PC-9 (cell line): ENCODE measurements around the gene ARHGEF12. TPM values are rescaled to one million over a fixed set of nuclear protein-coding genes. Genes with fewer than 3 reads are reported as not detected.

Source experiments
- BruUV-seq: library from RNA; stranded (reverse); fragments of 400-500 nt; replicated peaks from 2 replicates; lab custom pipeline; 2021; lab: Mats Ljungman, UMichigan
- CTCF ChIA-PET: fragments of 300-600 bp; sonication (Branson Sonifier 250); formaldehyde crosslinking; loops from one replicate; lab custom pipeline; 2022; ENCODE audit warnings: antibody characterized with exemption; lab: Charles Lee
- POLR2A ChIA-PET: fragments of 300-600 bp; sonication (Branson Sonifier 250); formaldehyde crosslinking; loops from one replicate; lab custom pipeline; 2022; ENCODE audit warnings: antibody characterized with exemption; ENCODE audit not compliant: unreplicated experiment; lab: Charles Lee
- DNase-seq, 2 experiments: peaks; one replicate each; pipeline versions ENCODE4 v3.0.0 to v3.0.0-alpha.2; 2015 to 2022; ENCODE audit warnings: mixed read lengths in 1 of 2
- H2AFZ ChIP-seq: fragments of 200-600 bp; sonication (generic); 2 replicates; pipeline ENCODE4 v1.8.1; 2017; ENCODE audit warnings: antibody characterized with exemption
- H3F3A ChIP-seq: fragments of 200-600 bp; sonication (generic); 2 replicates; pipeline ENCODE4 v1.8.1; 2017; ENCODE audit warnings: antibody characterized with exemption, mild to moderate bottlenecking, low read depth; ENCODE audit not compliant: insufficient read depth
- H3K27ac ChIP-seq: fragments of 200-600 bp; sonication (generic); 2 replicates; pipeline ENCODE4 v1.6.1; 2016; ENCODE audit warnings: mixed run types
- H3K27me3 ChIP-seq: fragments of 200-600 bp; sonication (generic); 2 replicates; pipeline ENCODE4 v1.6.1; 2016; ENCODE audit warnings: low read depth, mixed run types; ENCODE audit not compliant: insufficient read depth
- H3K36me3 ChIP-seq: fragments of 200-600 bp; sonication (generic); 2 replicates; pipeline ENCODE4 v1.6.1; 2016; ENCODE audit warnings: low read depth, mixed run types
- H3K4me1 ChIP-seq: fragments of 200-600 bp; sonication (generic); replicated peaks from 2 replicates; pipeline ENCODE4 v1.6.1; 2016; ENCODE audit warnings: mixed run types; ENCODE audit not compliant: insufficient read depth
- H3K4me2 ChIP-seq: fragments of 200-600 bp; sonication (generic); 2 replicates; pipeline ENCODE4 v1.6.1; 2017; ENCODE audit warnings: mixed run types
- H3K4me3 ChIP-seq: fragments of 200-600 bp; sonication (generic); 2 replicates; pipeline ENCODE4 v1.6.1; 2016; ENCODE audit warnings: mixed run types
- H3K79me2 ChIP-seq: fragments of 200-600 bp; sonication (generic); 2 replicates; pipeline ENCODE4 v1.6.1; 2017; ENCODE audit warnings: low read depth, mixed run types
- H3K9me2 ChIP-seq: fragments of 200-600 bp; sonication (generic); 2 replicates; pipeline ENCODE4 v1.8.1; 2017; ENCODE audit warnings: mild to moderate bottlenecking; ENCODE audit not compliant: insufficient read depth
- H3K9me3 ChIP-seq: fragments of 200-600 bp; sonication (generic); 2 replicates; pipeline ENCODE4 v1.8.1; 2016; ENCODE audit warnings: low read depth; ENCODE audit not compliant: insufficient read depth
- H4K20me1 ChIP-seq: fragments of 200-600 bp; sonication (generic); 2 replicates; pipeline ENCODE4 v1.8.1; 2017; ENCODE audit not compliant: insufficient read depth
- EZH2 ChIP-seq: fragments of 200-600 bp; sonication (generic); IDR thresholded peaks from 2 replicates; pipeline ENCODE4 v1.8.0; 2017; ENCODE audit warnings: antibody characterized with exemption, low read depth
- intact Hi-C: fragments of 100-400 bp; cut with micrococcal nuclease; formaldehyde crosslinking; loops from one replicate; pipeline ENCODE4 v1.10.0; 2022; ENCODE audit not compliant: unreplicated experiment
- total RNA-seq: library from RNA; stranded (reverse); gene quantifications from 2 replicates; pipeline ENCODE4 v1.2.3, GENCODE V29; 2021
- TF ChIP-seq, protein P1 (sequence below): fragments of 200-600 bp; sonication (generic); conservative IDR thresholded peaks from 2 replicates; pipeline ENCODE4 v1.6.1; 2017; ENCODE audit warnings: mixed run types, antibody characterized with exemption, mild to moderate bottlenecking, moderate library complexity

ARHGEF12 gene
- total RNA-seq, 1 experiment from 2014 or later, result 76.5 TPM

DNA sequence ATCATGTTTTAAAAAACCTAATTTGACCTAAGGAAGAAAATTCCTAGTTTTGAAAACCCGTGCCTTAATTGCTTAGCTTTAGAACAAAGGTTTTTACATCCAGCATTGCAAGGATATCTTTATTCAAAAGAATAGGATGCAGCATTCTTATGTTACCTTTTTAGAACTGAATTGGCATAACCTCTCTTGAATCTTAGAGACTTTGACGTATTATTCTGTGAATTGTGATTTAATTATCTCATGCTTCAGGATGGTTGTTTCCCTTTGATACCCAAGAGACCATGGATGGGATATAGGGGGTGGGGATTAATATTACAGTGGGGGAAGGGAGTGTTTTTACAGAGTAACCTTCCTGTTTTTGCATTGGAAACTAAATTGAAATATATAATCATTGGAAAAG is 49.4 kb downstream of the ARHGEF12 start:
- H3K79me2 ChIP-seq, result peaks cover 98% of the 10 kb centered on the region

GRCh38 chr11:120386318-120386717 is 50.1 kb downstream of the ARHGEF12 start:
- no TSS peak for BruUV-seq
- Histone ChIP-seq H3K9me3 (no peaks in the 10 kb centered on the region; the same call in 1 of the 2 replicates), H3K4me2 (no peak overlapping the region), H2AFZ (no peak overlapping the region), H3K27me3 (no peaks in the 10 kb centered on the region), H4K20me1 (peaks cover 16% of the 10 kb centered on the region), H3K27ac (no peak overlapping the region), H3K4me3 (no peak overlapping the region), H3K4me1 (peaks cover 20% of the 10 kb centered on the region), H3K36me3 (0 out of 2 replicates have a peak, but pooled peaks cover 3% of the 10 kb centered on the region), H3F3A (peaks cover 6% of the 10 kb centered on the region; the same call in 1 of the 2 replicates), H3K9me2 (no peaks in the 10 kb centered on the region), H3K79me2 (peaks cover 98% of the 10 kb centered on the region)
- no peak for DNase-seq
- TF ChIP-seq, protein P1, sequence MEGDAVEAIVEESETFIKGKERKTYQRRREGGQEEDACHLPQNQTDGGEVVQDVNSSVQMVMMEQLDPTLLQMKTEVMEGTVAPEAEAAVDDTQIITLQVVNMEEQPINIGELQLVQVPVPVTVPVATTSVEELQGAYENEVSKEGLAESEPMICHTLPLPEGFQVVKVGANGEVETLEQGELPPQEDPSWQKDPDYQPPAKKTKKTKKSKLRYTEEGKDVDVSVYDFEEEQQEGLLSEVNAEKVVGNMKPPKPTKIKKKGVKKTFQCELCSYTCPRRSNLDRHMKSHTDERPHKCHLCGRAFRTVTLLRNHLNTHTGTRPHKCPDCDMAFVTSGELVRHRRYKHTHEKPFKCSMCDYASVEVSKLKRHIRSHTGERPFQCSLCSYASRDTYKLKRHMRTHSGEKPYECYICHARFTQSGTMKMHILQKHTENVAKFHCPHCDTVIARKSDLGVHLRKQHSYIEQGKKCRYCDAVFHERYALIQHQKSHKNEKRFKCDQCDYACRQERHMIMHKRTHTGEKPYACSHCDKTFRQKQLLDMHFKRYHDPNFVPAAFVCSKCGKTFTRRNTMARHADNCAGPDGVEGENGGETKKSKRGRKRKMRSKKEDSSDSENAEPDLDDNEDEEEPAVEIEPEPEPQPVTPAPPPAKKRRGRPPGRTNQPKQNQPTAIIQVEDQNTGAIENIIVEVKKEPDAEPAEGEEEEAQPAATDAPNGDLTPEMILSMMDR, result no peak
- TF ChIP-seq EZH2, result no peak
- intact Hi-C loops, result no loop called here
- POLR2A ChIA-PET, result no interaction called here
- CTCF ChIA-PET, result interaction anchor here (0.6 kb wide), 1 partner anchor 11 kb away, joined by 3 read pairs; no protein-coding TSS in a partner anchor

More for the DNA sequence above, 49.4 kb downstream of the ARHGEF12 start:
- no peaks in the 10 kb centered on the region for H3K27me3 ChIP-seq
- H3K4me2 ChIP-seq, result no peak overlapping the region
- H3K4me3 ChIP-seq, result no peak overlapping the region
- intact Hi-C loops, result no loop called here
- no peak for DNase-seq
- H3K36me3 ChIP-seq, result 0 out of 2 replicates have a peak, but pooled peaks cover 3% of the 10 kb centered on the region
- BruUV-seq, result no TSS peak
- no peaks in the 10 kb centered on the region; the same call in 1 of the 2 replicates for H3K9me3 ChIP-seq
- peaks cover 16% of the 10 kb centered on the region for H4K20me1 ChIP-seq
- ChIA-PET POLR2A (no interaction called here), CTCF (no interaction called here)
- H2AFZ ChIP-seq, result no peak overlapping the region
- TF ChIP-seq EZH2, result no peak
- TF ChIP-seq, protein P1, result no peak
- H3K9me2 ChIP-seq, result no peaks in the 10 kb centered on the region
- peaks cover 6% of the 10 kb centered on the region; the same call in 1 of the 2 replicates for H3F3A ChIP-seq
- H3K4me1 ChIP-seq, result peaks cover 19% of the 10 kb centered on the region
- H3K27ac ChIP-seq, result no peak overlapping the region

DNA sequence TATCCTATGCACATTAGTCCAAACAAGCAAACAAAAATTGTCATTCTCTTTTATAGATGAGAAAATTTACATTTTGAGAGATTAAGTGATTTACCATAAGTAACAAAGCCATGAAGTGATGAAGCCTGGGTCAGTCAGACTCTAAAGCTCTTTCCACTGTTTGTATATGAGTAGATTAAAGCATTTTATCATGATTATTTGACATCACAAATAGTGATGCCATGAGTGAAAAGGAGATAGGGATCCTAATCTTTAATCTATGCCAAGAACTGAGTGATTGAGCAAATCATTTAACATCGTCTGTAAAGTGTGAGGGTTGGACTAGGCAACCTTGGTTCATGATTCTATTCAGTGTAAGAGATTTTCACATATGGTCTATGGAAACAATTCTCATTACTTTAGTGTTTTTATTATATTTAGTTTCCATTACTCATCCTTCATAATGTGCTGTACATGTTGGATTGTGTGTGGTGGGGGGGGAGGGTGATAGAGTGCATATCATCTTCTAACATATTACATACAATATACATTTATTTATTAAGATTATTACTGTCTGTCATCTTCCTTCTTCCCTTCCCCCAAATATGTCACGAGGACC is 50.7 kb downstream of the ARHGEF12 start:
- no peak for DNase-seq
- H3K4me2 ChIP-seq, result no peak overlapping the region
- H3K27me3 ChIP-seq, result no peaks in the 10 kb centered on the region
- no peak overlapping the region for H3K4me3 ChIP-seq
- ChIA-PET POLR2A (no interaction called here), CTCF (no interaction called here)
- no peak overlapping the region for H2AFZ ChIP-seq
- H3K27ac ChIP-seq, result no peak overlapping the region
- intact Hi-C loops, result no loop called here
- peaks cover 98% of the 10 kb centered on the region for H3K79me2 ChIP-seq
- H3K9me2 ChIP-seq, result no peaks in the 10 kb centered on the region
- TF ChIP-seq, protein P1, result no peak
- TF ChIP-seq EZH2, result no peak
- H3F3A ChIP-seq, result peaks cover 6% of the 10 kb centered on the region; the same call in 1 of the 2 replicates
- H3K36me3 ChIP-seq, result 0 out of 2 replicates have a peak, but pooled peaks cover 3% of the 10 kb centered on the region
- H3K9me3 ChIP-seq, result no peaks in the 10 kb centered on the region; the same call in 1 of the 2 replicates
- H3K4me1 ChIP-seq, result peaks cover 20% of the 10 kb centered on the region
- peaks cover 16% of the 10 kb centered on the region for H4K20me1 ChIP-seq
- BruUV-seq, result no TSS peak
